Adrenal gland (tissue), 5 donors: ENCODE measurements around the gene ESR2.

Source experiments
- CTCF ChIP-seq, 6 experiments: fragments of 450-650 bp in 4 of 6; fragments of 200-600 bp in 2 of 6; sonication (generic) in 1 of 6; IDR thresholded peaks; 1 replicate in 5 of 6; 2 replicates in 1 of 6; pipeline versions ENCODE4 v1.5.1 to v1.8.0; 2016 to 2021; ENCODE audit warnings: antibody characterized with exemption in 6 of 6, mild to moderate bottlenecking in 2 of 6, moderate library complexity in 1 of 6
- POLR2A ChIP-seq, 2 donors: fragments of 450-650 bp; IDR thresholded peaks; one replicate each; pipeline ENCODE4 v1.6.1; 2017; ENCODE audit warnings: antibody characterized with exemption in 2 of 2, mild to moderate bottlenecking in 2 of 2, moderate library complexity in 1 of 2
- donor health status: DM: no; HTN: no; CAD: no.

DNA sequence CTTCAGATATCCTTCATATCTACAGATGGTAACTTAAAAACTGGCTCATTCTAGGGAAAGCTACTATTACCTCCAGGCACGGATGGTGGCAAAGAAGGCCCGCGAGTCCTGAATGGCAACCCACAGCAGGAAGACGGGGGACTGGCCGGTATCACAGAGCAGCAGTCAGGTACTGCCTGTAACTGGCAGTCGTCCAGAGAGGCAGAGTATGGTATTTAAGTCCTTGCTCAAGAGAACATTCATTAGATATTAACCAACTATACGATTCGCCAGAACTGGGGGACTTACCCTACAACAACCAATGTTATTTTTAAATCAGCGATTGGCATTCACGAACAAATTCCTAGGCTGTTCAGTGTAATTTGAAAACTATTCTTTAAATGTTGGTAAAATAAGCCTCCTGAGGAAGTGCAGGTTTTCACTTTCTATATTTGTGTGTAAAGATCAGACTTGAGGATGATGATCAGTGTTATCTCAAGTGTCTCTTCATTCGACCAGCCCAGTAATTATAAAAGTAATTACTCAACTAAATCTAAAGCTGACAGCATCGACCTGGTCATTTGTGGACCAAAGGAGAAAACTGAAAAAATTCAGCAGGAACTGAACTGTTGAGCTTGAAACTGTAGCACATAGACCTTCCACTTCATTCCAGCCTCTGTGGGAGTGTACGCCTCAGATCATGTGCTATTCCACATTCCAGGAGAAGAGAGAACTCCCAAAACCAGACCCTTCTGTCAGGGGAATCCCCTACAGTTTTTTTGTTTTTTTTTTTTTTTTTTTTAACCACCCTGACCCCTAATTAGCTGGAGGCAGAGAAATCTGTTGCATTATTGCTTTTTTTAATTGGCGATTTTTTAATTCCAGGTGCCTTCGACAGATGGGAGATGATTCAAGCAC lies 75.6 kb downstream of the ESR2 start:
- TF ChIP-seq CTCF (IDR thresholded peaks at IDR 0.05) (no peak), POLR2A (IDR thresholded peaks at IDR 0.05) (no peak)
